Kidney (tissue), 14 donors: Measurements from ENCODE around the gene NKAIN2. TPM values are rescaled to one million over a fixed set of nuclear protein-coding genes. Genes with fewer than 3 reads are reported as not detected.

Experiments
- DNase-seq, 5 donors: peaks; one replicate each; pipeline ENCODE4 v3.0.0-alpha.2; 2013 to 2020
- FAIRE-seq: peaks from 2 replicates; lab custom pipeline; 2012; peaks lifted over from hg19 to GRCh38; lab: Jason Lieb, UNC
- H3K27ac ChIP-seq, 2 donors: one replicate each; pipeline ENCODE4 v1.7.0; 2013; ENCODE audit warnings: low read depth in 2 of 2, low read length in 2 of 2, inconsistent platforms in 1 of 2
- H3K27me3 ChIP-seq: one replicate; pipeline ENCODE4 v1.7.1; 2013; ENCODE audit warnings: low read length, inconsistent platforms; ENCODE audit not compliant: control insufficient read depth, insufficient read depth
- H3K36me3 ChIP-seq, 3 donors: one replicate each; pipeline versions ENCODE4 v1.7.0 to v1.7.1; 2013; ENCODE audit warnings: low read length in 3 of 3, control low read depth in 1 of 3, inconsistent platforms in 1 of 3; ENCODE audit not compliant: insufficient read depth in 3 of 3, control insufficient read depth in 2 of 3
- H3K4me1 ChIP-seq, 3 donors: one replicate each; pipeline versions ENCODE4 v1.7.0 to v1.7.1; 2013; ENCODE audit warnings: low read length in 3 of 3, inconsistent platforms in 1 of 3, low read depth in 1 of 3; ENCODE audit not compliant: control insufficient read depth in 2 of 3, insufficient read depth in 2 of 3
- H3K4me3 ChIP-seq, 3 donors: one replicate each; pipeline versions ENCODE4 v1.7.0 to v1.8.1; 2013; ENCODE audit warnings: low read length in 3 of 3, control low read depth in 1 of 3, inconsistent platforms in 1 of 3
- H3K9ac ChIP-seq, 3 donors: one replicate each; pipeline versions ENCODE4 v1.7.0 to v1.7.1; 2013; ENCODE audit warnings: low read length in 3 of 3, control low read depth in 1 of 3, inconsistent platforms in 1 of 3
- H3K9me3 ChIP-seq, 3 donors: one replicate each; pipeline versions ENCODE4 v1.7.0 to v1.7.1; 2013; ENCODE audit warnings: low read length in 3 of 3, control low read depth in 1 of 3, inconsistent platforms in 1 of 3; ENCODE audit not compliant: control insufficient read depth in 2 of 3, insufficient read depth in 1 of 3
- CTCF ChIP-seq: IDR thresholded peaks from 3 replicates; pipeline ENCODE4 v1.5.1; 2012; ENCODE audit warnings: mild to moderate bottlenecking, moderate library complexity, borderline replicate concordance; ENCODE audit not compliant: insufficient read depth; ENCODE audit errors: extremely low read depth
- intact Hi-C: fragments of 100-400 bp; cut with DNase I; formaldehyde crosslinking; loops from one replicate; pipeline ENCODE4 v1.11.1; 2022
- polyA plus RNA-seq: library from polyadenylated mRNA; stranded (reverse); fragments of 350-450 nt; fragmentation: Illumina TruSeq; extraction: RNeasy Lipid Tissue Mini Kit (QIAGEN cat#74804); gene quantifications from one replicate; pipeline ENCODE4 v1.2.3, GENCODE V29; 2014; ENCODE audit warnings: low read depth, low replicate concordance; ENCODE audit not compliant: insufficient read depth
- total RNA-seq: library from RNA; stranded (reverse); fragmentation: NEBNext Ultra II Directional; extraction: Animal tissue kit (Norgen Biotek cat#: 25700); gene quantifications from one replicate; pipeline ENCODE4 v1.2.1, GENCODE V29; 2021
- donor health status: control.
- donor health status: control.
- donor health status: control.
- donor health status: control.
- donor health status: control.
- donor health status: DM: yes; HTN: yes; CAD: no.
- donor health status: Normal renal cell carcinoma (clear cell type).

NKAIN2 gene
- total and polyA plus RNA-seq, 2 donors from 2014 or later: 0.39 to 1.8 TPM

- Histone ChIP-seq H3K4me3 (no peak overlapping the region), H3K27me3 (no peaks in the 10 kb centered on the region), H3K9me3 (no peaks in the 10 kb centered on the region), H3K27ac (no peak overlapping the region), H3K4me1 (no peaks in the 10 kb centered on the region), H3K9ac (no peak overlapping the region), H3K36me3 (no peaks in the 10 kb centered on the region)
- FAIRE-seq (no peak), DNase-seq (no peak)
- intact Hi-C loops: no loop called here
- TF ChIP-seq CTCF: no peak
Observed at GRCh38 chr6:124055963-124056362, 252.3 kb downstream of the NKAIN2 start.

GRCh38 chr6:124056407-124057334 lies 253.0 kb downstream of the NKAIN2 start:
- no peaks in the 10 kb centered on the region for H3K4me1 ChIP-seq
- no peak overlapping the region for H3K9ac ChIP-seq

GRCh38 chr6:124057461-124057860 lies 253.8 kb downstream of the NKAIN2 start:
- no peak overlapping the region for H3K4me3 ChIP-seq
- H3K36me3 ChIP-seq: no peaks in the 10 kb centered on the region
- DNase-seq: no peak
- no peak overlapping the region for H3K9ac ChIP-seq
- no peak for FAIRE-seq
- no peaks in the 10 kb centered on the region for H3K9me3 ChIP-seq
- H3K27me3 ChIP-seq: no peaks in the 10 kb centered on the region
- intact Hi-C loops: no loop called here
- no peaks in the 10 kb centered on the region for H3K4me1 ChIP-seq
- TF ChIP-seq CTCF: no peak
- no peak overlapping the region for H3K27ac ChIP-seq

More at GRCh38 chr6:124056407-124057334, 253.0 kb downstream of the NKAIN2 start:
- DNase-seq (no peak), FAIRE-seq (no peak)
- Histone ChIP-seq H3K36me3 (no peaks in the 10 kb centered on the region), H3K27me3 (no peaks in the 10 kb centered on the region), H3K27ac (no peak overlapping the region), H3K9me3 (no peaks in the 10 kb centered on the region), H3K4me3 (no peak overlapping the region)
- intact Hi-C loops: no loop called here
- no peak for TF ChIP-seq CTCF
